Articular chondrocyte of knee joint (primary cell): ENCODE data around the gene MMADHC. TPM values are rescaled to one million over a fixed set of nuclear protein-coding genes. Genes with fewer than 3 reads are reported as not detected.

Experiments used
- small RNA-seq: library from RNA; depleted of rRNA; stranded (forward); fragments of <200 nt; gene quantifications from one replicate; pipeline ENCODE3, GENCODE V24; 2012
- total RNA-seq: library from RNA; depleted of rRNA; stranded (reverse); fragments of >200 nt; gene quantifications from 2 replicates; pipeline ENCODE4 v1.2.3, GENCODE V29; 2012

MMADHC gene
- 186 and 197 TPM in 2 replicates for total RNA-seq

DNA sequence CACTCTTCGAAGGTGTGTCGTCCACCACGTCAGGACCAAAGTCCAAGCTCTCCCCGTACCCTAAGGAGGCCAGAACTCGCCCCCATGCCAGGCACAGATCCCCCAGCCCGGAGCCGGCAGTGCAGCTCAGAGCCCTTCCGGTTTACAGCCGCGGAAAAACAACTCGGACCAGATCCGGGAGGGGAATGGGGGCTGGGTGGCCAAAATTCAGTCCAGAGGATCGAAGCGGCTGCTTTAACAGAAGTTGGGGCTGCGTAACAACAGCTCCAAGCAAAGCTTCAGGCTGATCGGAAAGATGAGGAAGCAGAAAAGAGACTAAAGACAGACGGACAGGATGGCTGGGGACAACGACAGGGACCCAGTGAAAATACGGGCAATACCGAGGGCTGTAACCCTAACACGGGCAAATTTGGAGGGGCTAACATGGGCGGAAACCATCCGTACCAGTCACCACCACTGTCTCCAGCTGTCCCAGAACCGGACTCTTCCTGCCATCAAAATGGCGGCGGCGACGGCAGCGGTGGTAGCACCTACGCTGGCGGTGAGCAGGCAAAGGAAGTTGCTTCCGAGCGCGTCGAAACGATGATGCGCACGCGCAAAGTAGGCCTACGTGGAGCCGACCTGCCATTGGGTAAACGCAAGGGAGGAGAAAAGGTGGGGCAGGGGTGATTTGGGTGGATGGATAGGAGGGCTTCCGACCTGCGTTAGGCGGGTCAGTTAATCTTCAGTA is at the start of gene MMADHC:
TSS of gene MMADHC (minus strand) at position 556 of the 730 bp plus-strand sequence. CDS start 678 bp downstream, outside the sequence.

Small RNA genes within 50 kb of the gene (small RNA-seq; reads per million reads assigned to genes)
- not detected for gene RNU6-601P
